Panc1 (cell line): ENCODE results near the gene SORBS1. TPM values are rescaled to one million over a fixed set of nuclear protein-coding genes. Genes with fewer than 3 reads are reported as not detected.

Source experiments
- ATAC-seq: fragments of 200-7000 bp; cut with Tn5 transposase; 2 replicates; pipeline ENCODE4 v1.9.1; 2020; ENCODE audit warnings: mild to moderate bottlenecking, moderate library complexity
- BruUV-seq: library from RNA; stranded (reverse); fragments of 400-500 nt; replicated peaks from 2 replicates; lab custom pipeline; 2021; lab: Mats Ljungman, UMichigan
- CTCF ChIA-PET: fragments of 300-600 bp; sonication (Branson Sonifier 250); formaldehyde crosslinking; loops from one replicate; lab custom pipeline; 2022; ENCODE audit warnings: antibody characterized with exemption; lab: Charles Lee
- POLR2A ChIA-PET: fragments of 300-600 bp; sonication (Branson Sonifier 250); formaldehyde crosslinking; loops from one replicate; lab custom pipeline; 2022; ENCODE audit warnings: antibody characterized with exemption; lab: Charles Lee
- DNase-seq: peaks from one replicate; pipeline ENCODE4 v3.0.0-alpha.2; 2010; ENCODE audit warnings: low read depth, low spot score
- H3K27ac ChIP-seq: 2 replicates; pipeline ENCODE4 v1.5.1; 2011; ENCODE audit warnings: mild to moderate bottlenecking, low read length, inconsistent platforms
- H3K27me3 ChIP-seq: fragments of 200-500 bp; sonication (Bioruptor generic); 2 replicates; pipeline ENCODE4 v1.6.0; 2014; ENCODE audit warnings: low read length, inconsistent platforms; ENCODE audit not compliant: control insufficient read depth, insufficient read depth
- H3K36me3 ChIP-seq: fragments of 200-500 bp; sonication (Bioruptor generic); 2 replicates; pipeline ENCODE4 v1.5.1; 2014; ENCODE audit warnings: inconsistent platforms, mild to moderate bottlenecking, low read length, moderate library complexity; ENCODE audit not compliant: control insufficient read depth, insufficient read depth
- H3K4me1 ChIP-seq: 2 replicates; pipeline ENCODE4 v1.5.1; 2011; ENCODE audit warnings: inconsistent platforms, mild to moderate bottlenecking, low read length, moderate library complexity; ENCODE audit not compliant: control insufficient read depth, insufficient read depth
- H3K4me3 ChIP-seq, 2 experiments: 2 replicates each; pipeline ENCODE4 v1.5.1; 2011 to 2012; ENCODE audit warnings: low read depth in 2 of 2, low read length in 2 of 2, mild to moderate bottlenecking in 2 of 2, inconsistent platforms in 1 of 2, moderate library complexity in 1 of 2
- H3K9me3 ChIP-seq: fragments of 200-500 bp; sonication (Bioruptor generic); 2 replicates; pipeline ENCODE4 v1.5.1; 2014; ENCODE audit warnings: low read depth, mild to moderate bottlenecking, inconsistent platforms, low read length, moderate library complexity; ENCODE audit not compliant: control insufficient read depth, insufficient read depth
- CTCF ChIP-seq: fragments of 450-650 bp; IDR thresholded peaks from 2 replicates; pipeline ENCODE4 v1.5.1; 2017; ENCODE audit warnings: mild to moderate bottlenecking
- POLR2AphosphoS5 ChIP-seq: IDR thresholded peaks from 2 replicates; pipeline ENCODE4 v1.6.1; 2012; ENCODE audit warnings: mild to moderate bottlenecking, low read depth, low read length, moderate library complexity
- SIN3A ChIP-seq: IDR thresholded peaks from 2 replicates; pipeline ENCODE4 v1.6.1; 2012; ENCODE audit warnings: low read depth, mild to moderate bottlenecking, low read length, moderate library complexity, borderline replicate concordance; ENCODE audit not compliant: insufficient read depth
- TCF7L2 ChIP-seq: IDR thresholded peaks from 2 replicates; pipeline ENCODE4 v1.6.1; 2011; ENCODE audit warnings: mild to moderate bottlenecking, low read depth, low read length, inconsistent platforms
- in situ Hi-C: cut with HindIII; loops from 2 replicates; pipeline ENCODE4 v1.10.0; 2016; ENCODE audit warnings: low sequenced_read_pairs, low pct_unique_long_range_greater_than_20kb
- intact Hi-C: fragments of 100-400 bp; cut with micrococcal nuclease; formaldehyde crosslinking; loops from one replicate; pipeline ENCODE4 v1.10.0; 2022; ENCODE audit not compliant: unreplicated experiment
- total RNA-seq: library from RNA; stranded (reverse); gene quantifications from one replicate; pipeline ENCODE4 v1.2.1, GENCODE V29; 2021; ENCODE audit not compliant: unreplicated experiment
- TF ChIP-seq, protein P1 (sequence below), 2 experiments: IDR thresholded peaks; 2 replicates each; pipeline ENCODE4 v1.6.1; 2011 to 2012; ENCODE audit warnings: low read depth in 2 of 2, control low read depth in 1 of 2, low read length in 1 of 2, mild to moderate bottlenecking in 1 of 2, moderate library complexity in 1 of 2; ENCODE audit not compliant: insufficient read depth in 1 of 2

The SORBS1 gene
- total RNA-seq, 1 experiment from 2014 or later, result 29.4 TPM

DNA sequence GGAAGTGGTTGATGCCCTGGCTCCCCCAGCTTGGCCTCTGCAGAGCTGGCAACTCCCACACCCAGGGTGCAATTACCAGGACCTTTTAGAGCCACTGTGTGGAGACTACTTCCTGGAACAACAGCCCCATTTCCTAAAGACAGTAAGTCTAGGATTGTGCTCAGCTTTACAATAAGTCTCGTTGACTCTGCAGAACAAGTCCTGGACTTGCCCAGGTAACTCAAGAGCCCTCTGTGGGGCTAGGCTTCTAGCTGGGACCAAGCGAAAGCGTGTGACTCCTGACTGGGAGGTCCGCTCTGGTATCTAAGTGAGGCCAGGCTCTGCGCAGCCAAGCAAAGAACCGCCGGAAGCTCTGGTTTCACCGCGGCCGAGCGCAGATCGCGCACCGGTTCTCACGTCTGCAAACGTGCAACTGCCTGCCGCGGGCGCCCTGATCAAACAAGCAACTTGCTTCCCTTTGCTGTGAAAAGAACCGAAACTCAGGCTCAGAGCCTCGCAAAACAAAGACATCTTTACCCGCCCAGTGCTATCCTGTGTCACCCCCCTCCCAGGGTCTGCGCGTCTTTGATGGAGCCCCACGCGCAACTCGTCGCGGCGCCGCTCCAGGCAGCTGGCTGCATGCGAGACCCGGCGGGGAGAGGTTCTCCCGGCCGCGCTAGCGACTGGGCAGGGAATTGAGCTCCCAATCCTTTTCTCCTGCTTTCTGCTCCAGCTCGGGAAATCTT is 266.0 kb downstream of the SORBS1 start:
- intact Hi-C loops, result no loop called here
- Histone ChIP-seq H3K9me3 (no peaks in the 10 kb centered on the region), H3K27me3 (no peaks in the 10 kb centered on the region), H3K27ac (peak overlapping the region; percentile 86), H3K4me1 (peaks cover 37% of the 10 kb centered on the region), H3K36me3 (no peaks in the 10 kb centered on the region), H3K4me3 (peak overlapping the region; percentile 38 to 67)
- ChIA-PET POLR2A (interaction anchor here (0.6 to 1.2 kb wide), 2 partner anchors 13 to 135 kb away, joined by 3 to 4 read pairs; no protein-coding TSS in a partner anchor), CTCF (interaction anchor here (1.1 kb wide), 1 partner anchor 14 kb away, joined by 3 read pairs; no protein-coding TSS in a partner anchor)
- BruUV-seq, result no TSS peak
- in situ Hi-C loops, result no loop called here
- ATAC-seq (peak; percentile 76), DNase-seq (no peak)
- TF ChIP-seq SIN3A (no peak), CTCF (no peak), POLR2AphosphoS5 (0 out of 2 replicates have a peak, but pooled peaks have one; percentile 18), TCF7L2 (peak; percentile 82; the same call in 1 of the 2 replicates)
- TF ChIP-seq, protein P1, sequence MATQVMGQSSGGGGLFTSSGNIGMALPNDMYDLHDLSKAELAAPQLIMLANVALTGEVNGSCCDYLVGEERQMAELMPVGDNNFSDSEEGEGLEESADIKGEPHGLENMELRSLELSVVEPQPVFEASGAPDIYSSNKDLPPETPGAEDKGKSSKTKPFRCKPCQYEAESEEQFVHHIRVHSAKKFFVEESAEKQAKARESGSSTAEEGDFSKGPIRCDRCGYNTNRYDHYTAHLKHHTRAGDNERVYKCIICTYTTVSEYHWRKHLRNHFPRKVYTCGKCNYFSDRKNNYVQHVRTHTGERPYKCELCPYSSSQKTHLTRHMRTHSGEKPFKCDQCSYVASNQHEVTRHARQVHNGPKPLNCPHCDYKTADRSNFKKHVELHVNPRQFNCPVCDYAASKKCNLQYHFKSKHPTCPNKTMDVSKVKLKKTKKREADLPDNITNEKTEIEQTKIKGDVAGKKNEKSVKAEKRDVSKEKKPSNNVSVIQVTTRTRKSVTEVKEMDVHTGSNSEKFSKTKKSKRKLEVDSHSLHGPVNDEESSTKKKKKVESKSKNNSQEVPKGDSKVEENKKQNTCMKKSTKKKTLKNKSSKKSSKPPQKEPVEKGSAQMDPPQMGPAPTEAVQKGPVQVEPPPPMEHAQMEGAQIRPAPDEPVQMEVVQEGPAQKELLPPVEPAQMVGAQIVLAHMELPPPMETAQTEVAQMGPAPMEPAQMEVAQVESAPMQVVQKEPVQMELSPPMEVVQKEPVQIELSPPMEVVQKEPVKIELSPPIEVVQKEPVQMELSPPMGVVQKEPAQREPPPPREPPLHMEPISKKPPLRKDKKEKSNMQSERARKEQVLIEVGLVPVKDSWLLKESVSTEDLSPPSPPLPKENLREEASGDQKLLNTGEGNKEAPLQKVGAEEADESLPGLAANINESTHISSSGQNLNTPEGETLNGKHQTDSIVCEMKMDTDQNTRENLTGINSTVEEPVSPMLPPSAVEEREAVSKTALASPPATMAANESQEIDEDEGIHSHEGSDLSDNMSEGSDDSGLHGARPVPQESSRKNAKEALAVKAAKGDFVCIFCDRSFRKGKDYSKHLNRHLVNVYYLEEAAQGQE (IDR thresholded peaks at IDR 0.05; ENCODE audit: insufficient read depth in 1 of 2, low read depth in 2 of 2, low read length in 1 of 2), result no peak

DNA sequence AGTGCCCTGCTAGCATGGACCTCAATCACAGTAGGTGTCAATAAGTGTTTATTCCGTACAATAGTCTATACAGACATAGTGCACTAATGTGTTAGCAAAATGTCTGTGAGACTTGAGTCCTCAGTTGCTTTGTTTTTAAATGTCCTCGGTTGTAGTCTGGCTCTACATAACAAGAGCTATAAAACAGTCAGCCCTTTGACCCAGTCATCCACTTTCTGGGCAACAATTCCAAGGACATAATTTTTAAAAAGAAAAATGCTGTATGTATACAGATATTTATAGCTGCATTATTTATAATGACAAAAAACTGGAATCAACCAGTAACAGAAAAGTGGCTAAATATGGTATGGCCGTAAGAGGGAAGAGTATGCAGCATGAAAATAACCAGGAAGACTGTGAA is 267.5 kb downstream of the SORBS1 start:
- no peaks in the 10 kb centered on the region for H3K36me3 ChIP-seq
- TF ChIP-seq POLR2AphosphoS5 (no peak), TCF7L2 (no peak), SIN3A (no peak), CTCF (no peak)
- TF ChIP-seq, protein P1 (IDR thresholded peaks at IDR 0.05; ENCODE audit: insufficient read depth in 1 of 2, low read depth in 2 of 2, low read length in 1 of 2), result no peak
- in situ Hi-C loops, result no loop called here
- H3K4me1 ChIP-seq, result peaks cover 52% of the 10 kb centered on the region
- H3K4me3 ChIP-seq, result no peak overlapping the region
- CTCF ChIA-PET, result no interaction called here
- intact Hi-C loops, result no loop called here
- ATAC-seq (no peak), DNase-seq (no peak)
- H3K9me3 ChIP-seq, result no peaks in the 10 kb centered on the region
- H3K27ac ChIP-seq, result peak overlapping the region; percentile 67
- no TSS peak for BruUV-seq
- H3K27me3 ChIP-seq, result no peaks in the 10 kb centered on the region
- POLR2A ChIA-PET, result no interaction called here
